ENCODE results near the gene CMSS1.

- TF ChIP-seq POLR2AphosphoS5 (IDR thresholded peaks at IDR 0.05; ENCODE audit: low read depth, low read length) (no peak), POLR2A (IDR thresholded peaks at IDR 0.05; ENCODE audit: low read depth, low read length) (no peak), TAF1 (IDR thresholded peaks at IDR 0.05; ENCODE audit: borderline replicate concordance, low read depth, low read length) (no peak)
Observed at GRCh38 chr3:99927671-99928457, 110.2 kb downstream of the CMSS1 start.
